IgD-negative memory B cell (primary cell): Measurements from ENCODE around the gene PCSK5. TPM values are rescaled to one million over a fixed set of nuclear protein-coding genes. Genes with fewer than 3 reads are reported as not detected.

ENCODE experiments used
- H3K27ac Mint-ChIP-seq, 3 donors: one replicate each; pipeline ENCODE4 v1.8.0; 2020 to 2022; ENCODE audit warnings: mild to moderate bottlenecking in 3 of 3, mixed read lengths in 3 of 3, moderate library complexity in 1 of 3
- H3K27me3 Mint-ChIP-seq: one replicate; pipeline ENCODE4 v1.8.0; 2021; ENCODE audit warnings: mixed read lengths
- H3K36me3 Mint-ChIP-seq: one replicate; pipeline ENCODE4 v1.8.0; 2020; ENCODE audit warnings: mild to moderate bottlenecking, mixed read lengths
- H3K4me1 Mint-ChIP-seq, 3 donors: one replicate each; pipeline ENCODE4 v1.8.0; 2020 to 2022; ENCODE audit warnings: mixed read lengths in 3 of 3, mild to moderate bottlenecking in 1 of 3
- H3K4me3 Mint-ChIP-seq, 4 donors: one replicate each; pipeline ENCODE4 v1.8.0; 2020 to 2022; ENCODE audit warnings: mild to moderate bottlenecking in 4 of 4, mixed read lengths in 4 of 4, moderate library complexity in 3 of 4
- H3K9me3 Mint-ChIP-seq, 3 donors: one replicate each; pipeline ENCODE4 v1.8.0; 2020 to 2021; ENCODE audit warnings: mixed read lengths in 3 of 3, mild to moderate bottlenecking in 1 of 3
- polyA plus RNA-seq: library from polyadenylated mRNA; unstranded; fragments of 300-500 nt; fragmentation: Illumina TruSeq; gene quantifications from one replicate; pipeline ENCODE4 v1.2.3, GENCODE V29; 2021

The PCSK5 gene
- polyA plus RNA-seq, 1 donor from 2014 or later, result 0.18 TPM

- Mint-ChIP-seq H3K27me3 (no peaks in the 10 kb centered on the region), H3K4me3 (no peak overlapping the region), H3K36me3 (no peaks in the 10 kb centered on the region), H3K4me1 (no peaks in the 10 kb centered on the region), H3K27ac (no peak overlapping the region), H3K9me3 (no peaks in the 10 kb centered on the region)
Observed at GRCh38 chr9:75873712-75874111, 16.8 kb upstream of the PCSK5 start.

- Mint-ChIP-seq H3K27me3 (no peaks in the 10 kb centered on the region), H3K36me3 (no peaks in the 10 kb centered on the region), H3K27ac (no peak overlapping the region), H3K4me3 (no peak overlapping the region), H3K9me3 (no peaks in the 10 kb centered on the region), H3K4me1 (no peaks in the 10 kb centered on the region)
Observed at GRCh38 chr9:75876999-75877640, 13.4 kb upstream of the PCSK5 start.

GRCh38 chr9:75878488-75878860 is 12.0 kb upstream of the PCSK5 start:
- no peaks in the 10 kb centered on the region for H3K9me3 Mint-ChIP-seq
- H3K27ac Mint-ChIP-seq, result no peak overlapping the region
- H3K4me1 Mint-ChIP-seq, result no peaks in the 10 kb centered on the region
- no peak overlapping the region for H3K4me3 Mint-ChIP-seq
- peaks cover 4% of the 10 kb centered on the region for H3K36me3 Mint-ChIP-seq
- no peaks in the 10 kb centered on the region for H3K27me3 Mint-ChIP-seq

- Mint-ChIP-seq H3K4me3 (no peak overlapping the region), H3K36me3 (peaks cover 4% of the 10 kb centered on the region), H3K9me3 (no peaks in the 10 kb centered on the region), H3K4me1 (no peaks in the 10 kb centered on the region), H3K27me3 (no peaks in the 10 kb centered on the region), H3K27ac (no peak overlapping the region)
Observed at GRCh38 chr9:75880618-75881017, 9.9 kb upstream of the PCSK5 start.

- no peak overlapping the region for H3K4me3 Mint-ChIP-seq
- H3K27me3 Mint-ChIP-seq, result no peaks in the 10 kb centered on the region
- no peaks in the 10 kb centered on the region for H3K9me3 Mint-ChIP-seq
- H3K36me3 Mint-ChIP-seq, result peaks cover 4% of the 10 kb centered on the region
- no peaks in the 10 kb centered on the region for H3K4me1 Mint-ChIP-seq
- no peak overlapping the region for H3K27ac Mint-ChIP-seq
Observed at GRCh38 chr9:75881761-75882160, 8.7 kb upstream of the PCSK5 start.

- Mint-ChIP-seq H3K27me3 (peaks cover 17% of the 10 kb centered on the region), H3K27ac (no peak overlapping the region), H3K4me1 (peaks cover 9 to 14% (median 10%) of the 10 kb centered on the region in 3 donors), H3K9me3 (no peaks in the 10 kb centered on the region), H3K4me3 (no peak overlapping the region), H3K36me3 (peaks cover 4% of the 10 kb centered on the region)
Observed at GRCh38 chr9:75885652-75886051, 4.8 kb upstream of the PCSK5 start.

- Mint-ChIP-seq H3K27ac (peak overlapping the region in 1 of 3 donors; percentile 47), H3K36me3 (no peaks in the 10 kb centered on the region), H3K4me3 (peak overlapping the region; percentile 70 to 91 (median 76)), H3K9me3 (no peaks in the 10 kb centered on the region), H3K27me3 (peaks cover 31% of the 10 kb centered on the region), H3K4me1 (peaks cover 9 to 14% (median 10%) of the 10 kb centered on the region in 3 donors)
Observed at GRCh38 chr9:75889577-75889976, 896 bp upstream of the PCSK5 start.

- no peaks in the 10 kb centered on the region for H3K9me3 Mint-ChIP-seq
- peaks cover 31% of the 10 kb centered on the region for H3K27me3 Mint-ChIP-seq
- H3K36me3 Mint-ChIP-seq, result no peaks in the 10 kb centered on the region
- peak overlapping the region; percentile 70 to 91 (median 76) for H3K4me3 Mint-ChIP-seq
- H3K27ac Mint-ChIP-seq, result peak overlapping the region in 1 of 3 donors; percentile 47
- peaks cover 9 to 14% (median 10%) of the 10 kb centered on the region in 3 donors for H3K4me1 Mint-ChIP-seq
Observed at GRCh38 chr9:75889977-75890471, 449 bp upstream of the PCSK5 start.

GRCh38 chr9:75891277-75891741 is 836 bp downstream of the PCSK5 start:
- Mint-ChIP-seq H3K27ac (no peak overlapping the region), H3K4me1 (peaks cover 9 to 14% (median 10%) of the 10 kb centered on the region in 3 donors), H3K27me3 (peaks cover 31% of the 10 kb centered on the region), H3K36me3 (no peaks in the 10 kb centered on the region), H3K9me3 (no peaks in the 10 kb centered on the region), H3K4me3 (peak overlapping the region in 3 of 4 donors; percentile 62 to 82 (median 77))

- Mint-ChIP-seq H3K27ac (no peak overlapping the region), H3K27me3 (peaks cover 31% of the 10 kb centered on the region), H3K4me1 (peaks cover 9 to 14% (median 10%) of the 10 kb centered on the region in 3 donors), H3K9me3 (no peaks in the 10 kb centered on the region), H3K4me3 (peak overlapping the region in 3 of 4 donors; percentile 62 to 82 (median 77)), H3K36me3 (no peaks in the 10 kb centered on the region)
Observed at GRCh38 chr9:75891771-75892215, 1.3 kb downstream of the PCSK5 start.

- Mint-ChIP-seq H3K4me1 (peaks cover 9 to 14% (median 10%) of the 10 kb centered on the region in 3 donors), H3K4me3 (peak overlapping the region in 2 of 4 donors; percentile 4 to 23), H3K36me3 (no peaks in the 10 kb centered on the region), H3K27ac (no peak overlapping the region), H3K27me3 (peaks cover 34% of the 10 kb centered on the region), H3K9me3 (no peaks in the 10 kb centered on the region)
Observed at GRCh38 chr9:75892216-75892911, 1.9 kb downstream of the PCSK5 start.

GRCh38 chr9:75893106-75893505 is 2.6 kb downstream of the PCSK5 start:
- Mint-ChIP-seq H3K4me3 (no peak overlapping the region), H3K4me1 (peaks cover 9 to 14% (median 10%) of the 10 kb centered on the region in 3 donors), H3K36me3 (no peaks in the 10 kb centered on the region), H3K27ac (no peak overlapping the region), H3K27me3 (peaks cover 34% of the 10 kb centered on the region), H3K9me3 (no peaks in the 10 kb centered on the region)

GRCh38 chr9:75894566-75894965 is 4.1 kb downstream of the PCSK5 start:
- Mint-ChIP-seq H3K27ac (no peak overlapping the region), H3K4me3 (no peak overlapping the region), H3K36me3 (no peaks in the 10 kb centered on the region), H3K9me3 (peaks cover 0 to 3% (median 0%) of the 10 kb centered on the region in 3 donors), H3K4me1 (peaks cover 4 to 8% (median 6%) of the 10 kb centered on the region in 3 donors), H3K27me3 (peaks cover 25% of the 10 kb centered on the region)

GRCh38 chr9:75895112-75895511 is 4.6 kb downstream of the PCSK5 start:
- Mint-ChIP-seq H3K4me3 (no peak overlapping the region), H3K4me1 (peaks cover 0 to 3% (median 1%) of the 10 kb centered on the region in 3 donors), H3K36me3 (no peaks in the 10 kb centered on the region)

GRCh38 chr9:75896193-75896592 is 5.7 kb downstream of the PCSK5 start:
- H3K36me3 Mint-ChIP-seq, result no peaks in the 10 kb centered on the region
- H3K4me3 Mint-ChIP-seq, result no peak overlapping the region
- H3K9me3 Mint-ChIP-seq, result peaks cover 0 to 6% (median 0%) of the 10 kb centered on the region in 3 donors
- H3K27me3 Mint-ChIP-seq, result peaks cover 16% of the 10 kb centered on the region
- H3K4me1 Mint-ChIP-seq, result no peaks in the 10 kb centered on the region
- no peak overlapping the region for H3K27ac Mint-ChIP-seq

More at GRCh38 chr9:75895112-75895511, 4.6 kb downstream of the PCSK5 start:
- H3K9me3 Mint-ChIP-seq, result peaks cover 0 to 4% (median 0%) of the 10 kb centered on the region in 3 donors
- H3K27ac Mint-ChIP-seq, result no peak overlapping the region
- H3K27me3 Mint-ChIP-seq, result peaks cover 19% of the 10 kb centered on the region
